Neural cell (in vitro differentiated cells): Measurements from ENCODE around the gene TAF7. TPM values are rescaled to one million over a fixed set of nuclear protein-coding genes. Genes with fewer than 3 reads are reported as not detected.

Experiments
- H2AFZ ChIP-seq: fragments of 200-600, 300-800 bp; sonication (generic), shearing (Covaris generic); 2 replicates; pipeline ENCODE4 v1.6.0; 2014; ENCODE audit warnings: low read depth, mild to moderate bottlenecking, antibody characterized with exemption, low read length, moderate library complexity
- H3F3A ChIP-seq: fragments of 200-600 bp; shearing (Covaris generic); 2 replicates; pipeline ENCODE4 v1.6.1; 2016; ENCODE audit warnings: mild to moderate bottlenecking, moderate library complexity, mixed read lengths, antibody characterized with exemption, low read length; ENCODE audit not compliant: insufficient read depth, poor library complexity, severe bottlenecking
- H3K27ac ChIP-seq: fragments of 200-600, 300-800 bp; sonication (generic), shearing (Covaris generic); 2 replicates; pipeline ENCODE4 v1.5.1; 2014; ENCODE audit warnings: mild to moderate bottlenecking, low read length, moderate library complexity
- H3K27me3 ChIP-seq: fragments of 300-800, 200-600 bp; sonication (generic), shearing (Covaris generic); 2 replicates; pipeline ENCODE4 v1.6.0; 2014; ENCODE audit warnings: mild to moderate bottlenecking, low read depth, low read length, moderate library complexity; ENCODE audit not compliant: insufficient read depth
- H3K36me3 ChIP-seq: fragments of 300-800, 200-600 bp; sonication (generic), shearing (Covaris generic); 2 replicates; pipeline ENCODE4 v1.5.1; 2014; ENCODE audit warnings: mild to moderate bottlenecking, antibody characterized with exemption, low read length, moderate library complexity; ENCODE audit not compliant: insufficient read depth
- H3K4me2 ChIP-seq: fragments of 300-800, 200-600 bp; sonication (generic), shearing (Covaris generic); 2 replicates; pipeline ENCODE4 v1.6.0; 2014; ENCODE audit warnings: mild to moderate bottlenecking, low read length
- H3K4me3 ChIP-seq: fragments of 300-800, 200-600 bp; sonication (generic), shearing (Covaris generic); 2 replicates; pipeline ENCODE4 v1.5.1; 2014; ENCODE audit warnings: mild to moderate bottlenecking, low read length, moderate library complexity
- H3K79me2 ChIP-seq: fragments of 200-600 bp; shearing (Covaris generic); replicated peaks from 2 replicates; pipeline ENCODE4 v1.6.0; 2014; ENCODE audit warnings: mild to moderate bottlenecking, low read length, moderate library complexity; ENCODE audit not compliant: insufficient read depth
- H3K9ac ChIP-seq: fragments of 300-800, 200-600 bp; sonication (generic), shearing (Covaris generic); 2 replicates; pipeline ENCODE4 v1.6.1; 2016; ENCODE audit warnings: mild to moderate bottlenecking, low read length, mixed read lengths
- H3K9me2 ChIP-seq: fragments of 200-600 bp; shearing (Covaris generic); 2 replicates; pipeline ENCODE4 v1.6.1; 2016; ENCODE audit warnings: mild to moderate bottlenecking, low read length, mixed read lengths; ENCODE audit not compliant: insufficient read depth
- H3K9me3 ChIP-seq: fragments of 200-600, 300-800 bp; sonication (generic), shearing (Covaris generic); 2 replicates; pipeline ENCODE4 v1.6.1; 2016; ENCODE audit warnings: mild to moderate bottlenecking, mixed run types, low read length, moderate library complexity, mixed read lengths
- H4K20me1 ChIP-seq: fragments of 200-600 bp; shearing (Covaris generic); 2 replicates; pipeline ENCODE4 v1.6.1; 2016; ENCODE audit warnings: mild to moderate bottlenecking, mixed run types; ENCODE audit not compliant: insufficient read depth
- EP300 ChIP-seq: fragments of 450-650 bp; conservative IDR thresholded peaks from 2 replicates; pipeline ENCODE4 v1.6.1; 2014; ENCODE audit warnings: antibody characterized with exemption, mild to moderate bottlenecking, moderate library complexity; ENCODE audit not compliant: poor library complexity, severe bottlenecking
- EZH2 ChIP-seq: fragments of 200-600, 300-800 bp; shearing (Covaris generic), sonication (generic); IDR thresholded peaks from 2 replicates; pipeline ENCODE4 v1.6.1; 2014; ENCODE audit warnings: antibody characterized with exemption, low read length, borderline replicate concordance, mild to moderate bottlenecking; ENCODE audit not compliant: insufficient read depth, poor library complexity, severe bottlenecking
- MXI1 ChIP-seq: fragments of 450-650 bp; conservative IDR thresholded peaks from 2 replicates; pipeline ENCODE4 v1.6.1; 2014; ENCODE audit warnings: antibody characterized with exemption, mild to moderate bottlenecking; ENCODE audit not compliant: poor library complexity, severe bottlenecking
- POLR2AphosphoS5 ChIP-seq: IDR thresholded peaks from 2 replicates; pipeline ENCODE4 v1.6.1; 2012
- RAD21 ChIP-seq: fragments of 450-650 bp; conservative IDR thresholded peaks from 2 replicates; pipeline ENCODE4 v1.6.1; 2014; ENCODE audit warnings: antibody characterized with exemption, mild to moderate bottlenecking, moderate library complexity
- SMC3 ChIP-seq: fragments of 450-650 bp; conservative IDR thresholded peaks from 2 replicates; pipeline ENCODE4 v1.6.1; 2014; ENCODE audit warnings: antibody characterized with exemption, mild to moderate bottlenecking, moderate library complexity; ENCODE audit not compliant: poor library complexity
- TAF1 ChIP-seq: IDR thresholded peaks from 2 replicates; pipeline ENCODE4 v1.6.1; 2012; ENCODE audit warnings: low read depth
- polyA plus RNA-seq: library from polyadenylated mRNA; depleted of rRNA; stranded (reverse); fragments of >200 nt; gene quantifications from 2 replicates; pipeline ENCODE4 v1.2.3, GENCODE V29; 2014
- TF ChIP-seq, protein P1 (sequence below): fragments of 450-650 bp; IDR thresholded peaks from 2 replicates; pipeline ENCODE4 v1.5.1; 2014; ENCODE audit warnings: antibody characterized with exemption, mild to moderate bottlenecking, moderate library complexity; ENCODE audit not compliant: poor library complexity, severe bottlenecking
- TF ChIP-seq, protein P2 (sequence below): IDR thresholded peaks from 2 replicates; pipeline ENCODE4 v1.6.1; 2012; ENCODE audit warnings: borderline replicate concordance

TAF7 gene
- polyA plus RNA-seq, 1 donor from 2014 or later = 198 TPM

DNA sequence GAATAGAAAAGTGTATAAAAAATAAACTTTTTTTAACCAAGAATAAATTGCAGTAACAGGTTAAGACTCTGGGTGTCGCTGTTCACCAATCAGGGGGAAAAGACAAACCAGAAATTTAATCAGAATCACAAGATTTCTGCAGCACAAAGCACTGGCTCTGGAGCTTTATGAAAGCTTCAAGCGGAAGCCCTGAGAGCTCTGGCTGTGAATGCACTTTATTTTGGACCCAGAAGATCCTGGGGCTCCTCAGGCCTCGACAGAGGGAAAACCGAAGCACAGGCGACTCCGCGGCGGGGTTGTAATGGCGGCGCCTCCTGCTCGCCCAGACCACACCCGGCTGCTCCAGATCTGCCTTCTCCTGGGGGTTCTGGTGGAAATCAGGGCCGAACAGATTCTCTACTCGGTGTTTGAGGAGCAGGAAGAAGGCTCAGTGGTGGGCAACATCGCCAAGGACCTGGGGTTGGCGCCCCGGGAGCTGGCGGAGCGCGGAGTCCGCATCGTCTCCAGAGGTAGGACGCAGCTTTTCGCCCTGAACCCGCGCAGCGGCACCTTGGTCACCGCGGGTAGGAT is 34.4 kb upstream of the TAF7 start, which contains the start of gene PCDHGA4:
TSS of gene PCDHGA4 (plus strand) at position 122 of the 570 bp plus-strand sequence. CDS start at position 209, 87 bp downstream.
- Histone ChIP-seq H3K27me3 (no peaks in the 10 kb centered on the region), H3K4me2 (no peak within 1 kb of the TSS)
- no peak for TF ChIP-seq POLR2AphosphoS5
- no peak for TF ChIP-seq MXI1
- TF ChIP-seq SMC3 = no peak
- TF ChIP-seq EZH2 = no peak
- TF ChIP-seq RAD21 = no peak
- TF ChIP-seq, protein P1, sequence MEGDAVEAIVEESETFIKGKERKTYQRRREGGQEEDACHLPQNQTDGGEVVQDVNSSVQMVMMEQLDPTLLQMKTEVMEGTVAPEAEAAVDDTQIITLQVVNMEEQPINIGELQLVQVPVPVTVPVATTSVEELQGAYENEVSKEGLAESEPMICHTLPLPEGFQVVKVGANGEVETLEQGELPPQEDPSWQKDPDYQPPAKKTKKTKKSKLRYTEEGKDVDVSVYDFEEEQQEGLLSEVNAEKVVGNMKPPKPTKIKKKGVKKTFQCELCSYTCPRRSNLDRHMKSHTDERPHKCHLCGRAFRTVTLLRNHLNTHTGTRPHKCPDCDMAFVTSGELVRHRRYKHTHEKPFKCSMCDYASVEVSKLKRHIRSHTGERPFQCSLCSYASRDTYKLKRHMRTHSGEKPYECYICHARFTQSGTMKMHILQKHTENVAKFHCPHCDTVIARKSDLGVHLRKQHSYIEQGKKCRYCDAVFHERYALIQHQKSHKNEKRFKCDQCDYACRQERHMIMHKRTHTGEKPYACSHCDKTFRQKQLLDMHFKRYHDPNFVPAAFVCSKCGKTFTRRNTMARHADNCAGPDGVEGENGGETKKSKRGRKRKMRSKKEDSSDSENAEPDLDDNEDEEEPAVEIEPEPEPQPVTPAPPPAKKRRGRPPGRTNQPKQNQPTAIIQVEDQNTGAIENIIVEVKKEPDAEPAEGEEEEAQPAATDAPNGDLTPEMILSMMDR = no peak
- no peak for TF ChIP-seq EP300
- TF ChIP-seq, protein P2, sequence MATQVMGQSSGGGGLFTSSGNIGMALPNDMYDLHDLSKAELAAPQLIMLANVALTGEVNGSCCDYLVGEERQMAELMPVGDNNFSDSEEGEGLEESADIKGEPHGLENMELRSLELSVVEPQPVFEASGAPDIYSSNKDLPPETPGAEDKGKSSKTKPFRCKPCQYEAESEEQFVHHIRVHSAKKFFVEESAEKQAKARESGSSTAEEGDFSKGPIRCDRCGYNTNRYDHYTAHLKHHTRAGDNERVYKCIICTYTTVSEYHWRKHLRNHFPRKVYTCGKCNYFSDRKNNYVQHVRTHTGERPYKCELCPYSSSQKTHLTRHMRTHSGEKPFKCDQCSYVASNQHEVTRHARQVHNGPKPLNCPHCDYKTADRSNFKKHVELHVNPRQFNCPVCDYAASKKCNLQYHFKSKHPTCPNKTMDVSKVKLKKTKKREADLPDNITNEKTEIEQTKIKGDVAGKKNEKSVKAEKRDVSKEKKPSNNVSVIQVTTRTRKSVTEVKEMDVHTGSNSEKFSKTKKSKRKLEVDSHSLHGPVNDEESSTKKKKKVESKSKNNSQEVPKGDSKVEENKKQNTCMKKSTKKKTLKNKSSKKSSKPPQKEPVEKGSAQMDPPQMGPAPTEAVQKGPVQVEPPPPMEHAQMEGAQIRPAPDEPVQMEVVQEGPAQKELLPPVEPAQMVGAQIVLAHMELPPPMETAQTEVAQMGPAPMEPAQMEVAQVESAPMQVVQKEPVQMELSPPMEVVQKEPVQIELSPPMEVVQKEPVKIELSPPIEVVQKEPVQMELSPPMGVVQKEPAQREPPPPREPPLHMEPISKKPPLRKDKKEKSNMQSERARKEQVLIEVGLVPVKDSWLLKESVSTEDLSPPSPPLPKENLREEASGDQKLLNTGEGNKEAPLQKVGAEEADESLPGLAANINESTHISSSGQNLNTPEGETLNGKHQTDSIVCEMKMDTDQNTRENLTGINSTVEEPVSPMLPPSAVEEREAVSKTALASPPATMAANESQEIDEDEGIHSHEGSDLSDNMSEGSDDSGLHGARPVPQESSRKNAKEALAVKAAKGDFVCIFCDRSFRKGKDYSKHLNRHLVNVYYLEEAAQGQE = no peak
- TF ChIP-seq TAF1 = no peak

DNA sequence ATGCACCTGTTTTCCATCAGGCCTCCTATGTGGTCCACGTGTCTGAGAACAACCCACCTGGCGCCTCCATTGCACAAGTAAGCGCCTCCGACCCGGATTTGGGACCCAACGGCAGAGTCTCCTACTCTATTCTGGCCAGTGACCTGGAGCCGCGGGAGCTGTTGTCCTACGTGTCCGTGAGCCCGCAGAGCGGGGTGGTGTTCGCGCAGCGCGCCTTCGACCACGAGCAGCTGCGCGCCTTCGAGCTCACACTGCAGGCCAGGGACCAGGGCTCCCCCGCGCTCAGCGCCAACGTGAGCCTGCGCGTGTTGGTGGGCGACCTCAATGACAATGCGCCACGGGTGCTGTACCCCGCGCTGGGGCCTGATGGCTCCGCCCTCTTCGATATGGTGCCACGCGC is 31.0 kb upstream of the TAF7 start:
- no peaks in the 10 kb centered on the region for H3F3A ChIP-seq
- no peak overlapping the region for H3K4me2 ChIP-seq
- no peak overlapping the region for H3K27ac ChIP-seq
- H4K20me1 ChIP-seq = no peaks in the 10 kb centered on the region
- no peak overlapping the region for H3K4me3 ChIP-seq
- H2AFZ ChIP-seq = no peak overlapping the region
- H3K79me2 ChIP-seq = no peaks in the 10 kb centered on the region
- no peaks in the 10 kb centered on the region for H3K9me2 ChIP-seq
- no peaks in the 10 kb centered on the region for H3K27me3 ChIP-seq
- TF ChIP-seq RAD21 (no peak), TAF1 (no peak), EZH2 (no peak), POLR2AphosphoS5 (no peak), MXI1 (no peak), EP300 (no peak)
- TF ChIP-seq, protein P1 = no peak
- H3K9me3 ChIP-seq = peaks cover 21% of the 10 kb centered on the region
- no peak overlapping the region for H3K9ac ChIP-seq
- no peaks in the 10 kb centered on the region for H3K36me3 ChIP-seq

More for the DNA sequence above, 34.4 kb upstream of the TAF7 start, which contains the start of gene PCDHGA4:
- H3K79me2 ChIP-seq = no peaks in the 10 kb centered on the region
- H3K9me3 ChIP-seq = peaks cover 33% of the 10 kb centered on the region
- no peaks in the 10 kb centered on the region for H3K36me3 ChIP-seq
- H4K20me1 ChIP-seq = no peaks in the 10 kb centered on the region
- H2AFZ ChIP-seq = no peak within 1 kb of the TSS
- no peak within 1 kb of the TSS for H3K27ac ChIP-seq
- no peak within 1 kb of the TSS for H3K4me3 ChIP-seq
- H3K9ac ChIP-seq = no peak within 1 kb of the TSS
- no peaks in the 10 kb centered on the region for H3F3A ChIP-seq
- no peaks in the 10 kb centered on the region for H3K9me2 ChIP-seq
